ENCODE data around the gene DENND5B.

DENND5B gene

DNA sequence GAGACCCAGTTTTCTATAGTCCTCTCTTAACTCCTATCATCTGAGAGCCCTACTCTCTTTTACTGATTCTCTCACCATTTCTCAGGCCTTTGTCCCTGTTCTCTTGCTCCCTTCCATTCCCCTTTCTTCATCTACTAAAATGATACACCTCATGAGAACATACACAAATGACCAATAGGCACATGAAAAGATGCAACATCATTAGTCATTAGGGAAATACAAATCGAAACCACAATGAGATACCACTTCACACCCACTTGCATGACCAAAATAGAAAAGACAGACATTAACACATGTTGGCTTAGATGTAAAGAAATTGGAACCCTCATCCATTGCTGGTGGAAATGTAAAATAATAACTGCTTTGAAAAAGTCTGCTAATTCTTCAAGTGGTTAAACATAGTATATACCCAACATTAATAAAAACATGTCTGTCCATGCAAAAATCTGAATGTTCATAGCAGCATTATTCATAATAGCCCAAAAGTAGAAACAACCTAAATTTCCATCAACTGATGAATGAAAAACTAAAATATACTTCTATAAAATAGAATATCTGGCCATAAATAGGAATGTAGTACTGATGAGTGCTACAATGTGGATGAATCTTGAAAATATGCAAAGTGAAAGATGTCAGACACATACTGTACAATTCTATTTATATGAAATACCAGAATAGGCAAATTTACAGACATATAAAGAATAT lies 66.0 kb downstream of the DENND5B start:
- H3K4me3 Mint-ChIP-seq = no peak overlapping the region
- no peaks in the 10 kb centered on the region for H3K27me3 Mint-ChIP-seq (ENCODE audit: low read depth, poor library complexity)
- no peak for DNase-seq
- peaks cover 92% of the 10 kb centered on the region for H3K4me1 Mint-ChIP-seq
- peaks cover 11% of the 10 kb centered on the region for H3K36me3 Mint-ChIP-seq (ENCODE audit: low read depth)
- H3K27ac Mint-ChIP-seq = peak overlapping the region; percentile 93
- TF ChIP-seq, protein P1, sequence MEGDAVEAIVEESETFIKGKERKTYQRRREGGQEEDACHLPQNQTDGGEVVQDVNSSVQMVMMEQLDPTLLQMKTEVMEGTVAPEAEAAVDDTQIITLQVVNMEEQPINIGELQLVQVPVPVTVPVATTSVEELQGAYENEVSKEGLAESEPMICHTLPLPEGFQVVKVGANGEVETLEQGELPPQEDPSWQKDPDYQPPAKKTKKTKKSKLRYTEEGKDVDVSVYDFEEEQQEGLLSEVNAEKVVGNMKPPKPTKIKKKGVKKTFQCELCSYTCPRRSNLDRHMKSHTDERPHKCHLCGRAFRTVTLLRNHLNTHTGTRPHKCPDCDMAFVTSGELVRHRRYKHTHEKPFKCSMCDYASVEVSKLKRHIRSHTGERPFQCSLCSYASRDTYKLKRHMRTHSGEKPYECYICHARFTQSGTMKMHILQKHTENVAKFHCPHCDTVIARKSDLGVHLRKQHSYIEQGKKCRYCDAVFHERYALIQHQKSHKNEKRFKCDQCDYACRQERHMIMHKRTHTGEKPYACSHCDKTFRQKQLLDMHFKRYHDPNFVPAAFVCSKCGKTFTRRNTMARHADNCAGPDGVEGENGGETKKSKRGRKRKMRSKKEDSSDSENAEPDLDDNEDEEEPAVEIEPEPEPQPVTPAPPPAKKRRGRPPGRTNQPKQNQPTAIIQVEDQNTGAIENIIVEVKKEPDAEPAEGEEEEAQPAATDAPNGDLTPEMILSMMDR (IDR thresholded peaks at IDR 0.05) = no peak
- H3K9me3 Mint-ChIP-seq = no peaks in the 10 kb centered on the region

GRCh38 chr12:31523306-31523705 lies 67.6 kb downstream of the DENND5B start:
- no peaks in the 10 kb centered on the region for H3K9me3 Mint-ChIP-seq
- no peak overlapping the region for H3K4me3 Mint-ChIP-seq
- DNase-seq = no peak
- TF ChIP-seq, protein P1 (IDR thresholded peaks at IDR 0.05) = no peak
- H3K36me3 Mint-ChIP-seq (ENCODE audit: low read depth) = peaks cover 6% of the 10 kb centered on the region
- no peaks in the 10 kb centered on the region for H3K27me3 Mint-ChIP-seq (ENCODE audit: low read depth, poor library complexity)
- H3K27ac Mint-ChIP-seq = peak overlapping the region; percentile 85
- peaks cover 97% of the 10 kb centered on the region for H3K4me1 Mint-ChIP-seq

DNA sequence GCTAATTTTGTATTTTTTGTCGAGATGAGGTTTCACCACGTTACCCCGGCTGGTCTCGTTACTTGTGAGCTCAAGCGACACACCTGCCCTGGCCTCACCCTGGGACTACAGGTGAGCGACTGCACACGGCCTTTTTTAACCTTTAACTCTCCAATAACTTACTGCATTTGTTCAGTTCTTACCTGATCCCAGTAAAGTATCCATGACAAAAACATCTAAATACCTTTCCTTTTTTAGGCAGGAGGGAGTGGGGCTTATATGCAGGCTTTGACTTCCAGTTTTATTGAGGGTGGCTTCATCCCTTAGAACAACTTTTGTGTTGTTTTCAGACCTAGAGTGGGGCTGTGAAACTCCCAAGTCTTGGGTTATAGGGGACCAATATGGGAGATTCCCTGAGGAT lies 68.3 kb downstream of the DENND5B start:
- Mint-ChIP-seq H3K36me3 (ENCODE audit: low read depth) (peaks cover 4% of the 10 kb centered on the region), H3K4me1 (peaks cover 97% of the 10 kb centered on the region), H3K27me3 (ENCODE audit: low read depth, poor library complexity) (no peaks in the 10 kb centered on the region), H3K4me3 (peak overlapping the region; percentile 39), H3K27ac (peak overlapping the region; percentile 95), H3K9me3 (no peaks in the 10 kb centered on the region)
- DNase-seq = peak; percentile 6
- TF ChIP-seq, protein P1 (IDR thresholded peaks at IDR 0.05) = no peak

- no peaks in the 10 kb centered on the region for H3K9me3 Mint-ChIP-seq
- peak overlapping the region; percentile 91 for H3K27ac Mint-ChIP-seq
- no peaks in the 10 kb centered on the region for H3K27me3 Mint-ChIP-seq (ENCODE audit: low read depth, poor library complexity)
- DNase-seq = no peak
- TF ChIP-seq, protein P1 (IDR thresholded peaks at IDR 0.05) = no peak
- H3K36me3 Mint-ChIP-seq (ENCODE audit: low read depth) = peaks cover 2% of the 10 kb centered on the region
- peak overlapping the region; percentile 60 for H3K4me3 Mint-ChIP-seq
- peaks cover 98% of the 10 kb centered on the region for H3K4me1 Mint-ChIP-seq
Measured at GRCh38 chr12:31521964-31522363, 69.0 kb downstream of the DENND5B start.

DNA sequence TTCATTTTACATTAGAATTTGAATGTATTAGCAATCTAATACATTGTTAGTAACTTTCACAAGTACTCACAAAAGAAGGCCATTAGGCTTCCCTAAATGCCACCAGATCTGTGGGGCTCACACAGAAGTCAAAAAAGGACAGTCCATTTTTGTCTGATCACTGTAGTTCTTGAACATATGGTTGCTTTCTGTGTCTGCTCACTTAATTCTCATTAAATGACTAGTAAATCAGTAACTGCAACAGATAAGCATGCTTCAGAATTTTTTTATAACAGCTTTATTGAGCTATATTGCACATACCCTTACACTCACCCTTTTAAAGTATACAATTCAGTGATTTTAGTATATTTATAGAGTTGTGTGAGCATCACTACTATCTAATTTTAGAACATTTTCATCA lies 71.4 kb downstream of the DENND5B start:
- H3K36me3 Mint-ChIP-seq (ENCODE audit: low read depth) = peaks cover 8% of the 10 kb centered on the region
- no peak for DNase-seq
- no peaks in the 10 kb centered on the region for H3K9me3 Mint-ChIP-seq
- H3K27ac Mint-ChIP-seq = no peak overlapping the region
- peaks cover 85% of the 10 kb centered on the region for H3K4me1 Mint-ChIP-seq
- no peaks in the 10 kb centered on the region for H3K27me3 Mint-ChIP-seq (ENCODE audit: low read depth, poor library complexity)
- no peak overlapping the region for H3K4me3 Mint-ChIP-seq
- TF ChIP-seq, protein P1 (IDR thresholded peaks at IDR 0.05) = no peak

DNA sequence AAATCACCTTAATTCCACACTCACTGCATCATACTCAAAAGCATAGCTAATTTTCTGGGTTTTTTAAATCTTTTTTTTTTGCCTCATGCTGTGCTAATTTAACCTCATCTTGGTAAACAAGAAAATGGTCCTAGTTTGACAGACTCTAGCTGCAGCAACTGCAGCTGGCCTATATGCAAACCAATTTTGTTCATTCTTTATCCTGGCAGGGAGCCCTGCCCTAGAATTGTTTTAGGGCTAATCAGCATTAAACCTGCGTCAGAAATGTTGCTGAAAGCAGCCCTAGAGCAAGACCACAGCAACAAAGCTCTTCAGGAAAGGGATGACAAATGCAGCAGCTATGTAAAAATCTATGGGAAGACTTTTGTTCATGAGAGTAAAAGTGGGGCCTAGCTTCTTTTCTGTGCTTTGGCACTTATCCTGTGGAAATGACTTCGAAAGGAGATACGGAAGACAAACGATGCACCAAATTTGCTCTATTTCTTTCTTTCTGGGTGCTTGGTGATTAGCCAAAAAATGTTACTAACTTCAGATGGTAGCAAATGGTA lies 72.2 kb downstream of the DENND5B start:
- DNase-seq = no peak
- no peak overlapping the region for H3K4me3 Mint-ChIP-seq
- peak overlapping the region; percentile 95 for H3K27ac Mint-ChIP-seq
- H3K27me3 Mint-ChIP-seq (ENCODE audit: low read depth, poor library complexity) = no peaks in the 10 kb centered on the region
- TF ChIP-seq, protein P1 (IDR thresholded peaks at IDR 0.05) = no peak
- H3K4me1 Mint-ChIP-seq = peaks cover 77% of the 10 kb centered on the region
- H3K9me3 Mint-ChIP-seq = no peaks in the 10 kb centered on the region
- H3K36me3 Mint-ChIP-seq (ENCODE audit: low read depth) = peaks cover 8% of the 10 kb centered on the region
